Neural cell (in vitro differentiated cells): ENCODE measurements around the gene AKAP5. TPM values are rescaled to one million over a fixed set of nuclear protein-coding genes. Genes with fewer than 3 reads are reported as not detected.

Experiments used
- H2AFZ ChIP-seq: fragments of 200-600, 300-800 bp; sonication (generic), shearing (Covaris generic); 2 replicates; pipeline ENCODE4 v1.6.0; 2014; ENCODE audit warnings: low read depth, mild to moderate bottlenecking, antibody characterized with exemption, low read length, moderate library complexity
- H3F3A ChIP-seq: fragments of 200-600 bp; shearing (Covaris generic); 2 replicates; pipeline ENCODE4 v1.6.1; 2016; ENCODE audit warnings: mild to moderate bottlenecking, moderate library complexity, mixed read lengths, antibody characterized with exemption, low read length; ENCODE audit not compliant: insufficient read depth, poor library complexity, severe bottlenecking
- H3K27ac ChIP-seq: fragments of 200-600, 300-800 bp; sonication (generic), shearing (Covaris generic); 2 replicates; pipeline ENCODE4 v1.5.1; 2014; ENCODE audit warnings: mild to moderate bottlenecking, low read length, moderate library complexity
- H3K27me3 ChIP-seq: fragments of 300-800, 200-600 bp; sonication (generic), shearing (Covaris generic); 2 replicates; pipeline ENCODE4 v1.6.0; 2014; ENCODE audit warnings: mild to moderate bottlenecking, low read depth, low read length, moderate library complexity; ENCODE audit not compliant: insufficient read depth
- H3K36me3 ChIP-seq: fragments of 300-800, 200-600 bp; sonication (generic), shearing (Covaris generic); 2 replicates; pipeline ENCODE4 v1.5.1; 2014; ENCODE audit warnings: mild to moderate bottlenecking, antibody characterized with exemption, low read length, moderate library complexity; ENCODE audit not compliant: insufficient read depth
- H3K4me2 ChIP-seq: fragments of 300-800, 200-600 bp; sonication (generic), shearing (Covaris generic); 2 replicates; pipeline ENCODE4 v1.6.0; 2014; ENCODE audit warnings: mild to moderate bottlenecking, low read length
- H3K4me3 ChIP-seq: fragments of 300-800, 200-600 bp; sonication (generic), shearing (Covaris generic); 2 replicates; pipeline ENCODE4 v1.5.1; 2014; ENCODE audit warnings: mild to moderate bottlenecking, low read length, moderate library complexity
- H3K79me2 ChIP-seq: fragments of 200-600 bp; shearing (Covaris generic); replicated peaks from 2 replicates; pipeline ENCODE4 v1.6.0; 2014; ENCODE audit warnings: mild to moderate bottlenecking, low read length, moderate library complexity; ENCODE audit not compliant: insufficient read depth
- H3K9ac ChIP-seq: fragments of 300-800, 200-600 bp; sonication (generic), shearing (Covaris generic); 2 replicates; pipeline ENCODE4 v1.6.1; 2016; ENCODE audit warnings: mild to moderate bottlenecking, low read length, mixed read lengths
- H3K9me2 ChIP-seq: fragments of 200-600 bp; shearing (Covaris generic); 2 replicates; pipeline ENCODE4 v1.6.1; 2016; ENCODE audit warnings: mild to moderate bottlenecking, low read length, mixed read lengths; ENCODE audit not compliant: insufficient read depth
- H3K9me3 ChIP-seq: fragments of 200-600, 300-800 bp; sonication (generic), shearing (Covaris generic); 2 replicates; pipeline ENCODE4 v1.6.1; 2016; ENCODE audit warnings: mild to moderate bottlenecking, mixed run types, low read length, moderate library complexity, mixed read lengths
- H4K20me1 ChIP-seq: fragments of 200-600 bp; shearing (Covaris generic); 2 replicates; pipeline ENCODE4 v1.6.1; 2016; ENCODE audit warnings: mild to moderate bottlenecking, mixed run types; ENCODE audit not compliant: insufficient read depth
- EP300 ChIP-seq: fragments of 450-650 bp; conservative IDR thresholded peaks from 2 replicates; pipeline ENCODE4 v1.6.1; 2014; ENCODE audit warnings: antibody characterized with exemption, mild to moderate bottlenecking, moderate library complexity; ENCODE audit not compliant: poor library complexity, severe bottlenecking
- EZH2 ChIP-seq: fragments of 200-600, 300-800 bp; shearing (Covaris generic), sonication (generic); IDR thresholded peaks from 2 replicates; pipeline ENCODE4 v1.6.1; 2014; ENCODE audit warnings: antibody characterized with exemption, low read length, borderline replicate concordance, mild to moderate bottlenecking; ENCODE audit not compliant: insufficient read depth, poor library complexity, severe bottlenecking
- MXI1 ChIP-seq: fragments of 450-650 bp; conservative IDR thresholded peaks from 2 replicates; pipeline ENCODE4 v1.6.1; 2014; ENCODE audit warnings: antibody characterized with exemption, mild to moderate bottlenecking; ENCODE audit not compliant: poor library complexity, severe bottlenecking
- POLR2AphosphoS5 ChIP-seq: IDR thresholded peaks from 2 replicates; pipeline ENCODE4 v1.6.1; 2012
- RAD21 ChIP-seq: fragments of 450-650 bp; conservative IDR thresholded peaks from 2 replicates; pipeline ENCODE4 v1.6.1; 2014; ENCODE audit warnings: antibody characterized with exemption, mild to moderate bottlenecking, moderate library complexity
- REST ChIP-seq: IDR thresholded peaks from 2 replicates; pipeline ENCODE4 v1.6.1; 2012; ENCODE audit warnings: borderline replicate concordance
- SMC3 ChIP-seq: fragments of 450-650 bp; conservative IDR thresholded peaks from 2 replicates; pipeline ENCODE4 v1.6.1; 2014; ENCODE audit warnings: antibody characterized with exemption, mild to moderate bottlenecking, moderate library complexity; ENCODE audit not compliant: poor library complexity
- TAF1 ChIP-seq: IDR thresholded peaks from 2 replicates; pipeline ENCODE4 v1.6.1; 2012; ENCODE audit warnings: low read depth
- polyA minus RNA-seq: library from RNA; depleted of rRNA, polyadenylated mRNA; stranded (reverse); fragments of >200 nt; gene quantifications from 2 replicates; pipeline ENCODE4 v1.2.3, GENCODE V29; 2014
- polyA plus RNA-seq: library from polyadenylated mRNA; depleted of rRNA; stranded (reverse); fragments of >200 nt; gene quantifications from 2 replicates; pipeline ENCODE4 v1.2.3, GENCODE V29; 2014
- TF ChIP-seq, protein P1 (sequence below): fragments of 450-650 bp; IDR thresholded peaks from 2 replicates; pipeline ENCODE4 v1.5.1; 2014; ENCODE audit warnings: antibody characterized with exemption, mild to moderate bottlenecking, moderate library complexity; ENCODE audit not compliant: poor library complexity, severe bottlenecking

AKAP5 gene
- 1.8 and 2.6 TPM in 2 replicates for polyA plus RNA-seq
- polyA minus RNA-seq: 11.2 and 12.4 TPM in 2 replicates

DNA sequence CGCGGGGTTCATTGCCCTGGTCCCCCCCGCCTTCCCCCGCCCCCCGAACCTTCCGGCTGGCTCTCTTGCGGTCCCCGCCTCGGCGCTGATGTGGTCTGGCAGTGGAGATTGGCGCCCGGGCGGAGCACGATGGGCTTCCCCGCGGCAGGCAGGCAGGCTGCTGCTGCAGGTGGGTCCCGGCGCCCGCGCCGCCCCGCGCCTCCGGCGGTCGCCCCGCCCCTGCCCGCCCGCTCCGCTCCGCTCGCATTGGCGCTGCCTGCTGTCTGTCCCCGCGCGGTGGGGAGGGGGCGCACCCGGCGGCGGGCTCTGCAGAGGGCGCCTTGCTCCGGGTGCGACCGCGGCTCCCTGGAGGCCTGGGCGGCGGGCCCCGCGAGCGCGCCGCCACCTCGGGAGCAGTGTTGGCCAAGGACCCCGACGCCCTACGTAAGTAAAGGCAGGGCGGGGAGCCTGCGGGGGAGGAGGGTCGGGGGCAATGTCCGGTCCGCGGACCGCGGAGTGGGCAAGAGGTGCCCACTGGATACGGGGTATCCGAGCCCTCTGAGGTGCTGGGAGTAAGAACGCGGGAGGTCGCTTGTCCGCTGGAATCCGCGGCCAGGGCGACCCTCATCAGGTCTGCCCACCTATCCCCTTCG is at the start of gene AKAP5:
AKAP5 (plus strand) TSS at position 309 of the 632 bp plus-strand sequence. CDS start 2,896 bp downstream, outside the sequence.
- no peaks in the 10 kb centered on the region for H3K27me3 ChIP-seq
- no peaks in the 10 kb centered on the region for H3K79me2 ChIP-seq
- H3K9me3 ChIP-seq: no peaks in the 10 kb centered on the region
- peak within 1 kb of the TSS; percentile 81 for H2AFZ ChIP-seq
- no peaks in the 10 kb centered on the region for H3K36me3 ChIP-seq
- no peaks in the 10 kb centered on the region for H3F3A ChIP-seq
- TF ChIP-seq SMC3: no peak
- TF ChIP-seq MXI1: peak; percentile 65
- TF ChIP-seq RAD21: peak; percentile 16
- no peak for TF ChIP-seq EP300
- TF ChIP-seq POLR2AphosphoS5: no peak
- TF ChIP-seq TAF1: no peak
- TF ChIP-seq, protein P1, sequence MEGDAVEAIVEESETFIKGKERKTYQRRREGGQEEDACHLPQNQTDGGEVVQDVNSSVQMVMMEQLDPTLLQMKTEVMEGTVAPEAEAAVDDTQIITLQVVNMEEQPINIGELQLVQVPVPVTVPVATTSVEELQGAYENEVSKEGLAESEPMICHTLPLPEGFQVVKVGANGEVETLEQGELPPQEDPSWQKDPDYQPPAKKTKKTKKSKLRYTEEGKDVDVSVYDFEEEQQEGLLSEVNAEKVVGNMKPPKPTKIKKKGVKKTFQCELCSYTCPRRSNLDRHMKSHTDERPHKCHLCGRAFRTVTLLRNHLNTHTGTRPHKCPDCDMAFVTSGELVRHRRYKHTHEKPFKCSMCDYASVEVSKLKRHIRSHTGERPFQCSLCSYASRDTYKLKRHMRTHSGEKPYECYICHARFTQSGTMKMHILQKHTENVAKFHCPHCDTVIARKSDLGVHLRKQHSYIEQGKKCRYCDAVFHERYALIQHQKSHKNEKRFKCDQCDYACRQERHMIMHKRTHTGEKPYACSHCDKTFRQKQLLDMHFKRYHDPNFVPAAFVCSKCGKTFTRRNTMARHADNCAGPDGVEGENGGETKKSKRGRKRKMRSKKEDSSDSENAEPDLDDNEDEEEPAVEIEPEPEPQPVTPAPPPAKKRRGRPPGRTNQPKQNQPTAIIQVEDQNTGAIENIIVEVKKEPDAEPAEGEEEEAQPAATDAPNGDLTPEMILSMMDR: no peak
- TF ChIP-seq REST: no peak
- no peak for TF ChIP-seq EZH2
- H3K4me3 ChIP-seq: peak within 1 kb of the TSS; percentile 91
- H4K20me1 ChIP-seq: no peaks in the 10 kb centered on the region
- H3K9ac ChIP-seq: peak within 1 kb of the TSS; percentile 70
- peak within 1 kb of the TSS; percentile 7 for H3K27ac ChIP-seq
- H3K4me2 ChIP-seq: peak within 1 kb of the TSS; percentile 46
- H3K9me2 ChIP-seq: no peaks in the 10 kb centered on the region

GRCh38 chr14:64416348-64416932 is 48.9 kb upstream of the AKAP5 start:
- Histone ChIP-seq H3F3A (no peaks in the 10 kb centered on the region), H3K9me2 (no peaks in the 10 kb centered on the region), H2AFZ (no peak overlapping the region), H3K27ac (no peak overlapping the region), H3K4me3 (no peak overlapping the region), H3K36me3 (no peaks in the 10 kb centered on the region), H3K9ac (no peak overlapping the region), H3K27me3 (no peaks in the 10 kb centered on the region), H3K4me2 (no peak overlapping the region), H4K20me1 (no peaks in the 10 kb centered on the region), H3K79me2 (no peaks in the 10 kb centered on the region), H3K9me3 (no peaks in the 10 kb centered on the region)
- TF ChIP-seq POLR2AphosphoS5 (no peak), RAD21 (no peak), TAF1 (no peak), MXI1 (no peak), SMC3 (no peak), EP300 (no peak)
